OCI-LY1 (cell line): ENCODE data around the gene WNK4.

Experiments
- H2AFZ ChIP-seq: fragments of 200-600 bp; sonication (generic), shearing (Covaris generic); 2 replicates; pipeline ENCODE4 v1.6.0; 2014; ENCODE audit warnings: antibody characterized with exemption, mild to moderate bottlenecking, low read length
- H3F3A ChIP-seq: fragments of 200-600 bp; sonication (generic), shearing (Covaris generic); 2 replicates; pipeline ENCODE4 v1.6.0; 2014; ENCODE audit warnings: mild to moderate bottlenecking, antibody characterized with exemption, low read length, moderate library complexity; ENCODE audit not compliant: insufficient read depth
- H3K27ac ChIP-seq: fragments of 200-600 bp; sonication (generic); 2 replicates; pipeline ENCODE4 v1.5.1; 2014; ENCODE audit warnings: low read length, mixed run types, mild to moderate bottlenecking, low read depth; ENCODE audit not compliant: poor library complexity, severe bottlenecking
- H3K27me3 ChIP-seq: fragments of 200-600 bp; sonication (generic); 2 replicates; pipeline ENCODE4 v1.6.0; 2014; ENCODE audit warnings: antibody characterized with exemption, mild to moderate bottlenecking, low read length, moderate library complexity; ENCODE audit not compliant: insufficient read depth
- H3K36me3 ChIP-seq: fragments of 200-600 bp; sonication (generic); 2 replicates; pipeline ENCODE4 v1.6.1; 2014; ENCODE audit warnings: mild to moderate bottlenecking, antibody characterized with exemption, low read length, moderate library complexity, mixed read lengths; ENCODE audit not compliant: insufficient read depth
- H3K4me1 ChIP-seq: fragments of 200-600 bp; sonication (generic); 2 replicates; pipeline ENCODE4 v1.5.1; 2014; ENCODE audit warnings: mild to moderate bottlenecking, low read length, moderate library complexity; ENCODE audit not compliant: insufficient read depth, severe bottlenecking
- H3K4me2 ChIP-seq: fragments of 200-600 bp; sonication (generic), shearing (Covaris generic); 2 replicates; pipeline ENCODE4 v1.6.1; 2014; ENCODE audit warnings: low read length
- H3K4me3 ChIP-seq: fragments of 200-600 bp; sonication (generic); 2 replicates; pipeline ENCODE4 v1.5.1; 2014; ENCODE audit warnings: low read length, low read depth, mild to moderate bottlenecking, mixed read lengths; ENCODE audit not compliant: poor library complexity, severe bottlenecking
- H3K79me2 ChIP-seq: fragments of 200-600 bp; shearing (Covaris generic); 2 replicates; pipeline ENCODE4 v1.6.1; 2016; ENCODE audit warnings: mixed run types, low read length, mixed read lengths; ENCODE audit not compliant: insufficient read depth
- H3K9ac ChIP-seq: fragments of 200-600 bp; sonication (generic), shearing (Covaris generic); 2 replicates; pipeline ENCODE4 v1.6.1; 2014; ENCODE audit warnings: mild to moderate bottlenecking, low read length, mixed read lengths
- H3K9me2 ChIP-seq: fragments of 200-600 bp; sonication (generic), shearing (Covaris generic); 2 replicates; pipeline ENCODE4 v1.6.1; 2014; ENCODE audit warnings: low read depth, mild to moderate bottlenecking, low read length, mixed read lengths
- H3K9me3 ChIP-seq: fragments of 200-600 bp; shearing (Covaris generic); 2 replicates; pipeline ENCODE4 v1.6.1; 2014; ENCODE audit warnings: low read length, mixed read lengths
- H4K20me1 ChIP-seq: fragments of 200-600 bp; sonication (generic), shearing (Covaris generic); 2 replicates; pipeline ENCODE4 v1.6.0; 2016; ENCODE audit warnings: mild to moderate bottlenecking, low read length; ENCODE audit not compliant: insufficient read depth
- EZH2 ChIP-seq: fragments of 200-600 bp; sonication (generic), shearing (Covaris generic); IDR thresholded peaks from 2 replicates; pipeline ENCODE4 v1.8.0; 2017; ENCODE audit warnings: borderline replicate concordance, mixed run types, mild to moderate bottlenecking, antibody characterized with exemption, low read length, moderate library complexity, mixed read lengths
- TF ChIP-seq, protein P1 (sequence below): fragments of 200-600 bp; sonication (generic), shearing (Covaris generic); IDR thresholded peaks from 2 replicates; pipeline ENCODE4 v1.5.1; 2017; ENCODE audit warnings: mild to moderate bottlenecking, antibody characterized with exemption, low read length, moderate library complexity, mixed read lengths

WNK4 gene

DNA sequence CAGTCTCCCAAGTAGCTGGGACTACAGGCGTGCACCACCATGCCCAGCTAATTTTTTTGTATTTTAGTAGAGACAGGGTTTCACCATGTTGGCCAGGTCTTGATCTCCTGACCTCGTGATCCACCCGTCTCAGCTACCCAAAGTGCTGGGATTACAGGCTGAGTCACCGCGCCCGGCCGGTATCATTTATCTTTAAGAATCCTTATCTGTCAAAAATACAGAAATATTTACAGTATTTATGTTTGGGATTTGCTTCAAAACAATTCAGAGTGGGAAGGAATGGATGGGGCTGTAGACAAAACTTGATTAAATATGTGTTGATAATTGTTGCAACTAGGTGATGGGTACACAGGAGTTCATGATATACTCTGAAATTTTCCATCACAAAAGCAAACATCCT, 40.8 kb downstream of the WNK4 start:
- Histone ChIP-seq H2AFZ (no peak overlapping the region), H3K4me1 (peaks cover 19% of the 10 kb centered on the region), H3K27ac (no peak overlapping the region), H3K9me3 (no peaks in the 10 kb centered on the region), H3K27me3 (no peaks in the 10 kb centered on the region), H3K4me2 (no peak overlapping the region), H3K79me2 (peaks cover 7% of the 10 kb centered on the region), H3K4me3 (no peak overlapping the region), H3K9me2 (no peaks in the 10 kb centered on the region), H3F3A (0 out of 2 replicates have a peak, but pooled peaks cover 8% of the 10 kb centered on the region), H3K9ac (no peak overlapping the region), H4K20me1 (no peaks in the 10 kb centered on the region), H3K36me3 (peaks cover 50% of the 10 kb centered on the region)
- no peak for TF ChIP-seq EZH2
- TF ChIP-seq, protein P1, sequence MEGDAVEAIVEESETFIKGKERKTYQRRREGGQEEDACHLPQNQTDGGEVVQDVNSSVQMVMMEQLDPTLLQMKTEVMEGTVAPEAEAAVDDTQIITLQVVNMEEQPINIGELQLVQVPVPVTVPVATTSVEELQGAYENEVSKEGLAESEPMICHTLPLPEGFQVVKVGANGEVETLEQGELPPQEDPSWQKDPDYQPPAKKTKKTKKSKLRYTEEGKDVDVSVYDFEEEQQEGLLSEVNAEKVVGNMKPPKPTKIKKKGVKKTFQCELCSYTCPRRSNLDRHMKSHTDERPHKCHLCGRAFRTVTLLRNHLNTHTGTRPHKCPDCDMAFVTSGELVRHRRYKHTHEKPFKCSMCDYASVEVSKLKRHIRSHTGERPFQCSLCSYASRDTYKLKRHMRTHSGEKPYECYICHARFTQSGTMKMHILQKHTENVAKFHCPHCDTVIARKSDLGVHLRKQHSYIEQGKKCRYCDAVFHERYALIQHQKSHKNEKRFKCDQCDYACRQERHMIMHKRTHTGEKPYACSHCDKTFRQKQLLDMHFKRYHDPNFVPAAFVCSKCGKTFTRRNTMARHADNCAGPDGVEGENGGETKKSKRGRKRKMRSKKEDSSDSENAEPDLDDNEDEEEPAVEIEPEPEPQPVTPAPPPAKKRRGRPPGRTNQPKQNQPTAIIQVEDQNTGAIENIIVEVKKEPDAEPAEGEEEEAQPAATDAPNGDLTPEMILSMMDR, result no peak

DNA sequence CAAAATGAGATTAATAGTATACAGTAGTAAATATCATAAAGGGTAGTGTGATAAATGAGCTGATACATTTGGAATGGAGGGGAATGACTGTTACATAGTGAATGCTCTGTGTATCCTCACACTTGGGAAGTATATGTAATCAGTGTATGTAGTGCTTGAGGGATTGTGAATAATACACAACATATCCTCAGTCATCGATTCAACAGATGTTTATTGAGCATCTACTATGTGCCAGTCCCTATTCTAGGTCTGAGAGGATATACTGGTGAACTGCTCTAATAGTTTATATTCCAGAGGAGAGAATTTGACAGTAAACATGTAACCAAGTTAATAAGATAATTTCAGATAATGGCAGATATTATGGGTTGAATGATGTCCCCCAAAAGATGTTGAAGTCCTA, 47.1 kb downstream of the WNK4 start:
- Histone ChIP-seq H3K4me1 (peaks cover 24% of the 10 kb centered on the region), H3K27ac (no peak overlapping the region), H3K79me2 (peaks cover 7% of the 10 kb centered on the region), H3F3A (no peaks in the 10 kb centered on the region), H3K9me3 (no peaks in the 10 kb centered on the region), H3K36me3 (no peaks in the 10 kb centered on the region), H3K27me3 (no peaks in the 10 kb centered on the region), H4K20me1 (no peaks in the 10 kb centered on the region), H2AFZ (no peak overlapping the region), H3K9me2 (no peaks in the 10 kb centered on the region), H3K9ac (no peak overlapping the region), H3K4me3 (no peak overlapping the region), H3K4me2 (no peak overlapping the region)
- TF ChIP-seq, protein P1, result no peak
- TF ChIP-seq EZH2, result no peak

DNA sequence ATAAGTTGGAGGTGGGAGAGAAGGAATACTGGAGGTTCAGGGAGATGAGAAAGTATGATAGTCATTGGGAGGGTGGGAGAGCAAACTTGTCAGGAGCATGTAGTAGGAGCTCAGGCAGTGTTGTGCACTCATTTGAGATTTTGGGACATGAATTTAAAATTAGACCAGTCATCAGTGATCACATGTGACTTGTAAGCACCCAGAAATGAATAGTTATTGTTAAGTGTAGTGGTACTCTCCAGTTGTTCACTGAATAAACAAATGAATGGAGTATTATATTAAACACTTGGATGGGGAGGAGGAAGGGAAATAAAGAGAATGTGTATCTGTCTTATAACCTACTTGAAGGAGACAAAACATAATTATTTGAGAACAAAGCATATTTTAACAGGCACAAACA, 50.6 kb downstream of the WNK4 start:
- no peak overlapping the region for H3K4me3 ChIP-seq
- TF ChIP-seq, protein P1, result no peak
- no peak for TF ChIP-seq EZH2
- no peaks in the 10 kb centered on the region for H3K9me2 ChIP-seq

More for the DNA sequence above, 50.6 kb downstream of the WNK4 start:
- Histone ChIP-seq H3K9ac (no peak overlapping the region), H3K4me1 (peaks cover 21% of the 10 kb centered on the region), H3K36me3 (peaks cover 17% of the 10 kb centered on the region), H3K27ac (no peak overlapping the region), H3K4me2 (no peak overlapping the region), H3K79me2 (peaks cover 18% of the 10 kb centered on the region), H3K9me3 (no peaks in the 10 kb centered on the region), H4K20me1 (no peaks in the 10 kb centered on the region), H3F3A (no peaks in the 10 kb centered on the region), H2AFZ (no peak overlapping the region), H3K27me3 (no peaks in the 10 kb centered on the region)
